ENCODE results near the gene EML4.
A peak's percentile ranks its signal among the peaks of the same experiment; 100 is the strongest.
"Not testable (repeated sequence)": the region's sequence is repeated elsewhere in the genome, so short reads cannot be mapped to it uniquely, and the experiment has no call there.

The EML4 gene

DNA sequence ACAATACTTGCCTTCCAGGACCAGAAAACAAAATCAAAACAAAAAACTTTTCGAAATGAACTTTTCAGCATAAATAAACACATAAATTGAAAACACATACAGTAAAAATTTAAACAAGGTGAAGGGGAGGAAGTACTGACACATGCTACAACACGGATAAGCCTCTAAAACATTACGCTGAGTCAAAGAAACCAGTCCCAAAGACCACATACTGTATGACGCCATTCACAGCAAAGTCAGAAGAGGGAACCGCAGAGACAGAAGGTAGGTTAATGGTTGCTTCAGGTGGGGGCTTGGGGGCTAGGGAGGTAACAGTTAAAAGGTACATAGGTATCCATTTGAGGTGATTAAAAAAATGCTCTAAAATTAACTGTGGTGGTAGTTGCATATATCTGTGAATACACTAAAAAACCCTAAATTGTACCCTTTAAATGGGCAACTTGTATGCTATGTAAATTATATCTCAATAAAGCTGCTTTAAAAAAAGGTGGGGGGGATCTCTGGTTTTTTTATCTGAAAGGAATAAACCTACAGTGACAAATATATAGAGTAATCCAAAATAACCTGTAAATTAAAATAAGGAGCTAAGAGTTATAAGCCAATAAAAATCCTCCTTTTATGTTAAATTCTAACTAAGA is 184.8 kb downstream of the EML4 start:
- DNase-seq (ENCODE audit: low read depth) = no peak

DNA sequence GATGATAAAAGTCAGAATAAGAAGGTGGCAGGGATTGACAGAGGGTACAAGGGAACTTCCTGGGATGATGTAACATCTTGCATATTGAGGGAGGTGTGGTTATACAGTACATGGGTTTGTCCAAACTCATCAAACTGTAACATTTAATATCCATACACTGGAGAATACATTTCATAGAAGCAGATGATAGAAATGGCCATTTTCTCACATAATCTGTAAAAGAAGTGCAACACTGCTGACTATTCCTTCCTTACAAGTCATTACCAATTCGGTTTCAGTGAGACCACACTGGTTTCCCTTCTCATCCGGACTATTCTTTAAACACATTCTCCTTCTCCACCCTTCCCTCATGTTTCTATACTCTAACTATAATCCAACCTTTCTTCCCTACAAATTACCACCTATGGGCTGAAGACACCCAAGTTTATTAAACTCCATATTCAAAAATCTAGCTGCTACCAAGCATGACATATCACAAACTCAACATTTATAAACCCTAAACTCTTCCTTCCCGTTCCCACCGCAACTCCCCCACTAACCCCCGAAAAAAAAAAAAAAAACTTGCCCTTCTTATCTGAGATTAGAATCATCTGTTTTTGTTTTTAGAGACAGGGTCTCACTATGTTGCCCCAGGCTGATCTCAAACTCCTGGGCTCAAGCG is 190.3 kb downstream of the EML4 start:
- DNase-seq (ENCODE audit: low read depth) = no peak

- no peak for DNase-seq (ENCODE audit: low read depth)
Measured at GRCh38 chr2:42359965-42360483, 190.9 kb downstream of the EML4 start.

- DNase-seq (ENCODE audit: low read depth) = no peak
Measured at GRCh38 chr2:42360493-42360889, 191.3 kb downstream of the EML4 start.

DNA sequence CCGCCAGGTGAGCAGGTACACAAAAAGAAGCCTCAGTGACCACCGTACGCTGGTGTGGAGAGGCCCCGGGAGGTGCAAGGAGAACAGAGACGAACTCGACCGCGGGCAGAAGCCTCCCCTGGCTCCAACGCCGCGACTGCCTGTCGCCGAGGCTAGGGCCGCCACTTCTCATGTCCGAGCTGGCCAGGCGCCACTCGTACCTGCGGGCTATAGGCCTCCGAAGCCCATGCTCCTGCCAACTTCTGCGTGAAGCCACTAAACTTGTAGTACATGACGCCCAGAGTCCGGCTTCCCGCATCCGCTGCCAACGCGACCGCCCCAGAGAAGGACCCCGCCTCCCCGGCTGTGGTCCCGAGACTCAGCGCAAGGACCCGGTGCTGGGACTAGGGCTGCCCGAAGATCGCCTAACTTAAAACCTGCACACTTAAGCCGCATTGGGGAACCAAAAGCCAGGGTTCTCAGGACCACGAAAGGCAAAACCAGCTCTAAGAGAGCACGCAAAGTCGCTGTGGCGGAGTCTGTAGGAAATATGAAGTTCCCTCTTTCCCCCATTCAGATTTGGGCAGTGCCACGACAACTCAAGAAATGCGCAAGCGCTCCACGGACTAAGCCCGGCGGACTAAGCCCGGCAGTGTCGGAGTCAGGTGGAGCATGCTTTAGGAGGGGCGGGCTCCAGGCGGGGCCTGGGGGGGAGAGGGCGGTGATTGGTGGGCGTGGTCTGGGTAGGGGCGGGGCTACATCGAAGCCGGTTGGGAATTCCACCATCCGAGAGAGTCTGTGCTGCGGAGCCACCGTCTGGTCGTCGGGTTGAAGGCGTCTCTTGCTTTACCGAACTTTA is 192.0 kb downstream of the EML4 start, which contains the start of gene COX7A2L:
TSS of gene COX7A2L (minus strand) at position 328 of the 838 bp plus-strand sequence. CDS start at position 272, 56 bp downstream.
- DNase-seq (ENCODE audit: low read depth) = peak; percentile 92

GRCh38 chr2:42361728-42362283 is 192.7 kb downstream of the EML4 start:
- DNase-seq (ENCODE audit: low read depth) = no peak

- DNase-seq (ENCODE audit: low read depth) = no peak
Measured at GRCh38 chr2:42363413-42363812, 194.3 kb downstream of the EML4 start.

GRCh38 chr2:42364658-42365057 is 195.5 kb downstream of the EML4 start:
- DNase-seq (ENCODE audit: low read depth) = no peak

DNA sequence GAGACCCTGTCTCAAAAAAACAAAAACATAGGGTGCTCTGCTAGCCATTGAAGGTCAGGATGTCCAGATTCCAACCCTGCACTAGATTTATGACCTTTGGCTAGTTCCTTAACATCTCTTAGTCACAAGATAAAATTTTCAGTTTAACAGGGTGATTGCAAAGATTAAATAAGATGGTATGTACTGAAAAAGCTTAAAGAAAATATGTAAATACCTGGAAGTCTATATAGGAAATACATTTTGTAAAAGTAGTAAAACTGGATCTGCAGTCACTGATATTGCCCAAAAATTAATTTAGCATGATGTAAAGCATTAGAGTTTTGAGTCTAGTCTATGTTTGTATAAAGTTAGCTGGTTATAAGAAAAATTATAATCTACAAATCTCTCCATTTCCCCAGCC is 197.3 kb downstream of the EML4 start:
- DNase-seq (ENCODE audit: low read depth) = no peak

DNA sequence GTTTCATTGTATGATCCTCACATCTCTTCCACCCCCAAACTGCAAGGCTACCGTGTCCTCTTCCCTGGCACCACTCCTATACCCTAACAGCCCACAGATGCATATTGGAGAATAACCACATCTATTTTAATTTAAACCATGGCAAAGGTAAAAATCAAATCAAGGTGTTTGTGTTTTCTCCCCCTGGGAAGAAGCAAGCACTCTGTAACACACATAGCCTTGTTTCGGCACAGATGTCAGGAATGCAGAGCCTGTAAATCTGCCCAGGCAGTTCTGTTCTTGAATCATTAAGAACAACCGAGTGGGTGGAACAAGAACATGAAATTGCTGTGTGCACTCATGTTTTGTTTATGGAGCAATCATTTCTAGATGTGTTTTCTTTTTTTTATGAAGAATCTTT is 198.7 kb downstream of the EML4 start:
- DNase-seq (ENCODE audit: low read depth) = no peak

DNA sequence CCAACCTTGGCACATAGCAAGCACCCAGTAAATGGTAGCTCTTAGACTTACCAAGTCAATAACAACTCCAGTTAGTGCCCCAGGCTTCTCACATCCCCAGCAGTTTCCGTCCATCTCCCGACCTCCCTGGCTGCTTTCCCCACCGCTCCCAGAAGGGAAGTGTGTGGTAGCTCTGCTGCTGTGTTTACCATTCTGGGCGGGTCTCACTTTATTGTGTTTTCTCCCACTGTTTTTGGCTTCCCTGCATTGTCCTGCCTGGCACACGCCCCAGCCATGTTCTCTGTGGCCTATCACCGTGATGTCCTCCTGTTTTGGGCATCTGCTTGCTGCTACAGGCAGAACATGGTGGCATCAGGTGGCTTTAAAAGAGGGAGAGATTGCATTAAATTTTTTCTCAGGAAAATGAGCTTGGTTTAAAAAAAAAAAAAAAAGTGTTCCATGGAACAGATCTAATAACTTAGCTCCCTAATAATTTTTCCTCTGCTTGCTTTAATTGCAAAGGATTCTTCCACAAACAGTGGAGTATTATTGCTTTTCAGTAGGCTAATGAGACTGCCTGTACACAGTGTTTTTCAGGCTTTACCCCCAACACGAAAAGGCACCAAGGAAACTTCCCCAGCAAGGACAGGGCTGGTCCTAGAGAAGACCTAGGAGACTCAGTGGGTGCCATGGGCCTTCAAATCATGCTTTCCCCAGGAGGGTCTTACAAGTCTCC is 199.8 kb downstream of the EML4 start:
- DNase-seq (ENCODE audit: low read depth) = no peak

- no peak for DNase-seq (ENCODE audit: low read depth)
Measured at GRCh38 chr2:42369532-42370229, 200.5 kb downstream of the EML4 start.

DNA sequence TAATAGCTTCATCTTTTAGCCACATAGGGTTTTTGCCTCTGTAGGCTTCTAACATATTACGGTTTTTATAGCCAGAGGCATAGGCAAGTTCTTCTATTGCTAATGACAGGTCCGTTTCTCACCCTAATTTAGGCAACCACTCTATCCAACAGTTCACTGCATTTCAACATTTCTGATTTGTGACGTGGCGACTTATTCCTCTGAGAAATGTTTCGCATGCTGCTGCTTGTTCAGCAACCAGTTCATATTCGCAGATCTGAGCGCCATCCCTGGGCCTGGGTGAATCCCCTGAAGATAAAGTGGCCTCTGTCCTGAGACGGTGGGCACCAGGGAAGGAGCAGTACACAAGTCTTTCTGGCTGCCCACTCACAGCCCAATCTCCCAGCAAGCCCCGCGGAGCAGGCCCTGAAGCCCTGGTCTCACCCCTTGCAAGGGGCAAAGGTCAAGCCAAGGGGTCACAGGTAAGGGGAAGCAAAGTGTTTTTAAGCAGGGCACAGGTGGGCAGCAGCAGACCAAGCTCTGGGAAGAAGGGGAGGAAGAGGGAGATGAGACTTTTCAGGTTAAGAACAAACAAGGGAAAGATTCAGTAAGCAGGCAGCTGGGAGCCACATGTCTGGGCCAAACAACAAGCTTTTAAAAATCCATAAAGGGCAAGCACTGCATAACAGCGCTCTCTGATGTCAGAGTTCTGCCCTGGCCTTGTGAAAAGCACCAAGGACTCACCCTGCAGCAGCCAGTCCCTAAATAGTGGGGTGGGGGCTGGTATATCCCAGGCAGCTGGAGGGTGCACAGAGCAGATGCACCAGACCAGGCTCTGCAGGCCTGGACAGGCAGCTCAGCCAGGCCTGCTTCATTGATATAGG is 202.7 kb downstream of the EML4 start:
- no peak for DNase-seq (ENCODE audit: low read depth)

DNA sequence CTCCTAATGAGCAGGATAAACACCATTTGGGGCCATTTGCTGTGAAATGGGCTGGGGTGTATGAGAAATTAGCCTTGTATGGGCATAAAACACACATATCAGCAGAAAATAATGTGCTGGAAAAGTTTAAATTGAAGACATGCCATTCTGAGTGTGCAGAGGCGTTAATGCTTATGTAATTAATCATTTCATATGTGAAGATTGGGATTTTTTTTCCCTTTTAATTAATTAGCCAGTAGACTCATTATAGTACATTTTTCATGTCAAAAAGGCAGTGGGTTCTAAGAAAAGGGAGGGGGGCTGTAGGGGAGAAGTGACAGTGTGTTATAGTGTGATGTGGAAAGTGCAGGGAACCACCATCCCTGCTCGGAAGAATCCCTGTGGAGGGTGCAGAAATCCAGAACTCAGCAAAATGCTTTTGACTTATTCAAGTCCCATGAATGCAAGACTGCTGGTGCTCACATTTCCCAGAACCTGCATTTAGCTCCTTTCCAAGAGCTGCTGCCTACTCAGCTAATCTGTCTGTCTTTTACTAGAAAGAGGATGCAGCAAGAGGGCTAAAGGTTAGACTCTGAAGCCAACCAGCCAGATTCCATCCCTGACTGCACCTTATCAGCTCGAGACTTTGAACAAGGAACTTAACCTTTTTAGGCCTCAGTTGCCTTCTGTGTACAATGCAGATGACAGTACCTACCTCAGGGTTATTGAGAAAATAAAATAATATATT is 203.5 kb downstream of the EML4 start:
- no peak for DNase-seq (ENCODE audit: low read depth)

DNA sequence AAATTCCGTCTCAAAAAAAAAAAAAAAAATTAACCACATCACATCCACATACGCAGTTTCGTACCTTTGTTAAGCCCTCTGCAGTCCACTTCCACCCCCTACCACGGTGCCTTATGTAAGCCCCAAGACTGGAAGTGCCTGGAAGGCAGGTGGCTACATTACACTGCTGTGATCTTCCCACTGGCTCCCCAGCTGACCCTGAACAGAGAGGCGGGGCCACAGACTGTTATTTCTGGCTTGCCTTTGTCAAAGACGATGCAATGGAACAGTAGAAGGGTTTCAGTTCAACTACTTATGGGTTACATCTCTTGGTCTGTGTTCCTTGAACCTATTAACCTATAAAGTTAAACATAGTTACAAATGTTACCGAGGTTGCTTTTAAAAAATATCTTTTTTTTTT is 207.6 kb downstream of the EML4 start:
- no peak for DNase-seq (ENCODE audit: low read depth)

DNA sequence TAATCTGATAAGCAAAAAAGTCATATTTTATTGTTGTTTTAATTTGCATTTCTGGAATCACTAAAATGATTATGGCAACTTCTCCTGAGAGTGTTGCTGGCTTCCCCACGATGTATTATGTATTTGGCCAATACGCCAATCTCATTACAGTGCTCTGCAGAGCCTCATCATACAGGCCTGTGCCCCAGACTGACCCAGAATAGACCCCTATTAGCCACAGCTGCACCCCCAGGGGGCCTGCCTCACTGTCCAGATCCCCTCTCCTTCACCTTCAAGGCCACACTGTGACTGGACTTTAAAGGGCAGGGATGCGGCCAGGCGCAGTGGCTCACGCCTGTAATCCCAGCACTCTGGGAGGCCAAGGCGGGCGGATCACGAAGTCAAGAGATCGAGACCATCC is 209.3 kb downstream of the EML4 start:
- DNase-seq (ENCODE audit: low read depth) = no peak

GRCh38 chr2:42380026-42380425 is 210.9 kb downstream of the EML4 start:
- DNase-seq (ENCODE audit: low read depth) = not testable (repeated sequence)

DNA sequence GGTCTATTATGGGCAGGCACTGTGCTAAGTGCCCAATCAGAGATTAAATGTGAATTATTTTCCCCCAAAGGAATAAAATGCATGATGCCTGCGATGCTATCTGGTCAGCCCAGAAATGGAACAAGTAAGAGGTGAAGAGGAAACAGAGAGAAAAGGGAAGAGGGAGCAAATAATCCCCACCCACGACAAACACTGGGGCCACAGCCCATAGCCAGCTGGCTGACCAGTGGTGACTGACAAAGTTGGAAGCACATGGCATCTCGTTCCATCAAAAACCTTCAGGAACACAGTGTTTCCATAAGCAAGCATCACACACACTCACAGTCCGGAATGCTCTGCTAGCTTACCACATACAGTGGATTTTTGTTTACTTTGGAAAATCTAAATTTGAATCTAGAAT is 213.0 kb downstream of the EML4 start:
- no peak for DNase-seq (ENCODE audit: low read depth)

Measured in activated T-helper 1 cell treated with Interleukin-2 at 50 U/mL for 16 hours (primary cell).